Thymus (tissue), 14 donors: Measurements from ENCODE around the gene CD24. TPM values are rescaled to one million over a fixed set of nuclear protein-coding genes. Genes with fewer than 3 reads are reported as not detected.
"Not testable (repeated sequence)": the region's sequence is repeated elsewhere in the genome, so short reads cannot be mapped to it uniquely, and the experiment has no call there.

ENCODE experiments used
- DNase-seq, 9 donors: peaks; one replicate each; pipeline ENCODE4 v3.0.0-alpha.2; 2013; ENCODE audit warnings: low spot score in 9 of 9, low read depth in 6 of 9, missing footprints in 1 of 9
- H3K27ac ChIP-seq, 2 donors: one replicate each; pipeline ENCODE4 v1.5.1; 2013; ENCODE audit warnings: control low read depth in 1 of 2, low read depth in 1 of 2, low read length in 1 of 2, mild to moderate bottlenecking in 1 of 2, moderate library complexity in 1 of 2
- H3K27me3 ChIP-seq, 2 donors: one replicate each; pipeline ENCODE4 v1.5.1; 2013; ENCODE audit warnings: low read length in 1 of 2; ENCODE audit not compliant: control insufficient read depth in 2 of 2, insufficient read depth in 1 of 2
- H3K36me3 ChIP-seq, 2 donors: one replicate each; pipeline ENCODE4 v1.5.1; 2013; ENCODE audit warnings: low read length in 1 of 2, mild to moderate bottlenecking in 1 of 2, moderate library complexity in 1 of 2; ENCODE audit not compliant: control insufficient read depth in 2 of 2, insufficient read depth in 2 of 2
- H3K4me1 ChIP-seq, 2 donors: one replicate each; pipeline ENCODE4 v1.5.1; 2013; ENCODE audit warnings: low read length in 2 of 2; ENCODE audit not compliant: control insufficient read depth in 2 of 2, insufficient read depth in 2 of 2
- H3K4me3 ChIP-seq, 2 donors: one replicate each; pipeline ENCODE4 v1.5.1; 2013; ENCODE audit warnings: low read length in 2 of 2, control low read depth in 1 of 2, mild to moderate bottlenecking in 1 of 2
- H3K9me3 ChIP-seq, 2 donors: one replicate each; pipeline ENCODE4 v1.5.1; 2013; ENCODE audit warnings: low read length in 1 of 2, mild to moderate bottlenecking in 1 of 2; ENCODE audit not compliant: control insufficient read depth in 2 of 2, insufficient read depth in 1 of 2
- WGBS: extraction: QIAGEN DNeasy Blood & Tissue Kit; methylation state at CpG from one replicate; pipeline ENCODE4 v1.1.7; 2013; 5-methylcytosine and 5-hydroxymethylcytosine counted together
- long read RNA-seq, 10 donors: transcript quantifications; one replicate each; lab custom pipeline, GENCODE V29; 2026
- polyA plus RNA-seq: library from polyadenylated mRNA; stranded (reverse); fragments of 200-250 nt; gene quantifications from one replicate; pipeline ENCODE4 v1.2.3, GENCODE V29; 2013
- total RNA-seq: library from RNA; stranded (reverse); fragments of 120-200 nt; gene quantifications from one replicate; pipeline ENCODE4 v1.2.4, GENCODE V29; 2013
- donor health status: healthy.

The CD24 gene
- total RNA-seq, result 13.3 TPM
- 71.5 TPM for polyA plus RNA-seq
- long read RNA-seq, donor 1, result 0 reads
- long read RNA-seq, donor 2, result 0 reads
- long read RNA-seq, donor 3, transcript CD24-201 (2 exons, 2,180 nt), result major isoform, 8 of 9 reads
- long read RNA-seq, donor 3, partial matches to known transcripts, result 0 of 9 reads
- long read RNA-seq, donor 3, other reads (novel, unspliced or antisense), result 0 of 9 reads
- long read RNA-seq, donor 4, transcript CD24-201 (2 exons, 2,180 nt), result major isoform, 11 of 11 reads
- long read RNA-seq, donor 4, partial matches to known transcripts, result 0 of 11 reads
- long read RNA-seq, donor 4, other reads (novel, unspliced or antisense), result 0 of 11 reads
- long read RNA-seq, donor 5, transcript CD24-201 (2 exons, 2,180 nt), result major isoform, 75 of 78 reads
- long read RNA-seq, donor 5, partial matches to known transcripts, result 0 of 78 reads
- long read RNA-seq, donor 5, other reads (novel, unspliced or antisense), result 0 of 78 reads
- long read RNA-seq, donor 6, partial matches to known transcripts, result 0 of 3 reads
- long read RNA-seq, donor 6, other reads (novel, unspliced or antisense), result 0 of 3 reads
- long read RNA-seq, donor 7, partial matches to known transcripts, result 0 of 1 reads
- long read RNA-seq, donor 7, other reads (novel, unspliced or antisense), result 0 of 1 reads
- long read RNA-seq, donor 8, transcript CD24-201 (2 exons, 2,180 nt), result major isoform, 6 of 7 reads
- long read RNA-seq, donor 8, partial matches to known transcripts, result 0 of 7 reads
- long read RNA-seq, donor 8, other reads (novel, unspliced or antisense), result 0 of 7 reads
- long read RNA-seq, donor 9, partial matches to known transcripts, result 0 of 4 reads
- long read RNA-seq, donor 9, other reads (novel, unspliced or antisense), result 0 of 4 reads
- long read RNA-seq, donor 10, transcript CD24-201 (2 exons, 2,180 nt), result major isoform, 12 of 12 reads
- long read RNA-seq, donor 10, partial matches to known transcripts, result 0 of 12 reads
- long read RNA-seq, donor 10, other reads (novel, unspliced or antisense), result 0 of 12 reads

- no peaks in the 10 kb centered on the region for H3K36me3 ChIP-seq
- 2% methylated on average over 72 of the region's 73 CpGs for WGBS
- peak within 1 kb of the TSS; percentile 10 to 49 for H3K4me3 ChIP-seq
- peaks cover 0 to 13% of the 10 kb centered on the region in 2 donors for H3K9me3 ChIP-seq
- peak in 1 of 9 donors; percentile 12 for DNase-seq
- peaks cover 0 to 16% of the 10 kb centered on the region in 2 donors for H3K4me1 ChIP-seq
- H3K27ac ChIP-seq, result no peak within 1 kb of the TSS
- H3K27me3 ChIP-seq, result peaks cover 46 to 67% of the 10 kb centered on the region in 2 donors
These were observed at the start of gene CD24 for GRCh38 chr6:106974336-106974998. Gene CD24 (minus strand): TSS chr6:106974729. CDS start chr6:106974646, 83 bp downstream.

- H3K27ac ChIP-seq, result no peak overlapping the region
- DNase-seq, result no peak
- no peak overlapping the region for H3K4me3 ChIP-seq
- H3K4me1 ChIP-seq, result no peaks in the 10 kb centered on the region
- H3K9me3 ChIP-seq, result no peaks in the 10 kb centered on the region
- no peaks in the 10 kb centered on the region for H3K27me3 ChIP-seq
- H3K36me3 ChIP-seq, result no peaks in the 10 kb centered on the region
- 97% methylated on average over 1 of the region's 1 CpG for WGBS
These were observed 47.1 kb upstream of the CD24 start for GRCh38 chr6:107021446-107022185.

GRCh38 chr6:107020239-107020638 lies 45.7 kb upstream of the CD24 start:
- H3K27me3 ChIP-seq, result no peaks in the 10 kb centered on the region
- no peak overlapping the region for H3K27ac ChIP-seq
- H3K4me3 ChIP-seq, result no peak overlapping the region
- no peaks in the 10 kb centered on the region for H3K4me1 ChIP-seq
- H3K9me3 ChIP-seq, result no peaks in the 10 kb centered on the region
- H3K36me3 ChIP-seq, result no peaks in the 10 kb centered on the region
- 94% methylated on average over 4 of the region's 4 CpGs for WGBS
- no peak for DNase-seq

- WGBS, result 96% methylated on average over 8 of the region's 8 CpGs
- not testable (repeated sequence) for H3K4me3 ChIP-seq, H3K4me1 ChIP-seq, H3K36me3 ChIP-seq, H3K27me3 ChIP-seq, DNase-seq, H3K27ac ChIP-seq, H3K9me3 ChIP-seq
These were observed 45.1 kb upstream of the CD24 start for GRCh38 chr6:107019628-107020027.

- no peak overlapping the region for H3K27ac ChIP-seq
- H3K27me3 ChIP-seq, result peaks cover 0 to 1% of the 10 kb centered on the region in 2 donors
- 99% methylated on average over 5 of the region's 5 CpGs for WGBS
- no peak overlapping the region for H3K4me3 ChIP-seq
- H3K9me3 ChIP-seq, result no peaks in the 10 kb centered on the region
- no peaks in the 10 kb centered on the region for H3K4me1 ChIP-seq
- no peaks in the 10 kb centered on the region for H3K36me3 ChIP-seq
- DNase-seq, result no peak
These were observed 44.5 kb upstream of the CD24 start for GRCh38 chr6:107019047-107019446.

GRCh38 chr6:107009499-107009898 lies 35.0 kb upstream of the CD24 start:
- no peak for DNase-seq
- Histone ChIP-seq H3K4me3 (no peak overlapping the region), H3K9me3 (no peaks in the 10 kb centered on the region), H3K27ac (no peak overlapping the region), H3K4me1 (no peaks in the 10 kb centered on the region), H3K27me3 (peaks cover 0 to 2% of the 10 kb centered on the region in 2 donors), H3K36me3 (no peaks in the 10 kb centered on the region)
- WGBS, result 91% methylated on average over 2 of the region's 2 CpGs

- H3K27me3 ChIP-seq, result no peaks in the 10 kb centered on the region
- H3K9me3 ChIP-seq, result no peaks in the 10 kb centered on the region
- H3K27ac ChIP-seq, result no peak overlapping the region
- 65% methylated on average over 10 of the region's 10 CpGs for WGBS
- DNase-seq, result peak in 6 of 9 donors; percentile 13 to 68 (median 36)
- peaks cover 0 to 5% of the 10 kb centered on the region in 2 donors for H3K4me1 ChIP-seq
- H3K36me3 ChIP-seq, result no peaks in the 10 kb centered on the region
- H3K4me3 ChIP-seq, result no peak overlapping the region
These were observed 23.0 kb upstream of the CD24 start for GRCh38 chr6:106997392-106998158.

GRCh38 chr6:106995640-106996039 lies 21.1 kb upstream of the CD24 start:
- no peaks in the 10 kb centered on the region for H3K27me3 ChIP-seq
- no peak overlapping the region for H3K4me3 ChIP-seq
- H3K36me3 ChIP-seq, result no peaks in the 10 kb centered on the region
- H3K9me3 ChIP-seq, result no peaks in the 10 kb centered on the region
- 98% methylated on average over 3 of the region's 3 CpGs for WGBS
- DNase-seq, result no peak
- no peak overlapping the region for H3K27ac ChIP-seq
- H3K4me1 ChIP-seq, result peaks cover 0 to 5% of the 10 kb centered on the region in 2 donors
